K562 (cell line): ENCODE results near the gene ARHGEF10L. TPM values are rescaled to one million over a fixed set of nuclear protein-coding genes. Genes with fewer than 3 reads are reported as not detected.

Experiments used
- ATAC-seq: fragments of 200-7000 bp; cut with Tn5 transposase; 3 replicates; pipeline ENCODE4 v1.9.1; 2020; ENCODE audit warnings: moderate library complexity
- BruUV-seq: library from RNA; stranded (reverse); fragments of 400-500 nt; replicated peaks from 2 replicates; lab custom pipeline; 2021; lab: Mats Ljungman, UMichigan
- CTCF ChIA-PET: fragments of 300-600 bp; formaldehyde crosslinking; extraction: SDS; loops from one replicate; lab custom pipeline; 2021; ENCODE audit warnings: low intra/inter-chr PET ratio; lab: Yijun Ruan, JAX
- POLR2A ChIA-PET: fragments of 300-600, 350-650 bp; sonication (Branson Sonifier 250); formaldehyde crosslinking; extraction: SDS; loops from one replicate; lab custom pipeline; 2021; ENCODE audit warnings: antibody characterized with exemption, inconsistent platforms; lab: Yijun Ruan, JAX
- DNase-seq, 4 experiments: peaks; one replicate each; pipeline versions ENCODE4 v3.0.0 to v3.0.0-alpha.2; 2011 to 2018; ENCODE audit warnings: low spot score in 3 of 4, mixed read lengths in 3 of 4; ENCODE audit errors: extremely low read depth in 1 of 4
- FAIRE-seq: peaks from 2 replicates; lab custom pipeline; 2011; peaks lifted over from hg19 to GRCh38; lab: Jason Lieb, UNC
- H2AFZ ChIP-seq: 2 replicates; pipeline ENCODE4 v1.6.0; 2011; ENCODE audit warnings: low read depth, low read length, control low read depth, inconsistent platforms
- H3K27ac ChIP-seq: fragments of 200-600 bp; 3 replicates; pipeline ENCODE4 v1.8.0; 2011; ENCODE audit warnings: low read depth, mild to moderate bottlenecking, control low read depth, inconsistent platforms, low read length, moderate library complexity, mixed read lengths; ENCODE audit errors: extremely low read depth
- H3K27me3 ChIP-seq, 2 experiments: fragments of 300-600 bp in 1 of 2; 2 replicates in 1 of 2; 3 replicates in 1 of 2; pipeline versions ENCODE4 v1.6.0 to v1.8.0; 2011; ENCODE audit warnings: inconsistent platforms in 2 of 2, low read length in 2 of 2, mild to moderate bottlenecking in 1 of 2, mixed read lengths in 1 of 2, moderate library complexity in 1 of 2; ENCODE audit not compliant: control insufficient read depth in 2 of 2, insufficient read depth in 2 of 2
- H3K36me3 ChIP-seq: fragments of 300-600 bp; 3 replicates; pipeline ENCODE4 v1.8.0; 2011; ENCODE audit warnings: mild to moderate bottlenecking, low read length, inconsistent platforms; ENCODE audit not compliant: control insufficient read depth, insufficient read depth
- H3K4me1 ChIP-seq, 2 experiments: fragments of 200-600 bp in 1 of 2; replicated peaks in 1 of 2; 2 replicates in 1 of 2; 3 replicates in 1 of 2; pipeline versions ENCODE4 v1.5.1 to v1.8.0; 2011; ENCODE audit warnings: inconsistent platforms in 2 of 2, low read length in 2 of 2, mild to moderate bottlenecking in 1 of 2, mixed read lengths in 1 of 2, moderate library complexity in 1 of 2; ENCODE audit not compliant: control insufficient read depth in 2 of 2, insufficient read depth in 2 of 2
- H3K4me2 ChIP-seq: 2 replicates; pipeline ENCODE4 v1.6.1; 2011; ENCODE audit warnings: low read length, control low read depth, inconsistent platforms, mixed read lengths; ENCODE audit not compliant: insufficient read depth
- H3K4me3 ChIP-seq: fragments of 200-600 bp; sonication (generic), shearing (Covaris generic); 2 replicates; pipeline ENCODE4 v1.5.1; 2016; ENCODE audit warnings: control low read depth, inconsistent platforms
- H3K79me2 ChIP-seq: fragments of 200-600 bp; 3 replicates; pipeline ENCODE4 v1.8.0; 2011; ENCODE audit warnings: low read length, inconsistent platforms; ENCODE audit not compliant: control insufficient read depth, insufficient read depth
- H3K9ac ChIP-seq, 2 experiments: 2 replicates each; pipeline versions ENCODE4 v1.6.0 to v1.6.1; 2011; ENCODE audit warnings: low read depth in 2 of 2, low read length in 2 of 2, control low read depth in 1 of 2, inconsistent platforms in 1 of 2, mild to moderate bottlenecking in 1 of 2, mixed read lengths in 1 of 2; ENCODE audit not compliant: insufficient read depth in 1 of 2
- H3K9me1 ChIP-seq: one replicate; pipeline ENCODE4 v1.6.0; 2011; ENCODE audit warnings: inconsistent platforms, mild to moderate bottlenecking, low read length, moderate library complexity; ENCODE audit not compliant: control insufficient read depth, insufficient read depth
- H3K9me3 ChIP-seq: replicated peaks from 2 replicates; pipeline ENCODE4 v1.5.1; 2011; ENCODE audit warnings: low read depth, low read length, inconsistent platforms; ENCODE audit not compliant: control insufficient read depth, insufficient read depth
- H4K20me1 ChIP-seq: replicated peaks from 2 replicates; pipeline ENCODE4 v1.6.1; 2011; ENCODE audit warnings: low read length, inconsistent platforms, mixed read lengths; ENCODE audit not compliant: control insufficient read depth, insufficient read depth
- BCLAF1 ChIP-seq, 2 experiments: fragments of 450-650 bp in 1 of 2; IDR thresholded peaks; 2 replicates each; pipeline ENCODE4 v1.6.1; 2011 to 2017; ENCODE audit warnings: low read depth in 2 of 2, antibody characterized with exemption in 1 of 2, borderline replicate concordance in 1 of 2, low read length in 1 of 2, mild to moderate bottlenecking in 1 of 2, mixed read lengths in 1 of 2; ENCODE audit not compliant: control insufficient read depth in 1 of 2
- CBFA2T3 ChIP-seq: fragments of 450-650 bp; IDR thresholded peaks from 2 replicates; pipeline ENCODE4 v1.6.1; 2017
- CSDE1 ChIP-seq, 2 experiments: fragments of 450-650 bp; IDR thresholded peaks; 2 replicates each; pipeline ENCODE4 v1.6.1; 2016; ENCODE audit warnings: mild to moderate bottlenecking in 1 of 2
- E2F5 ChIP-seq: sonication (generic); formaldehyde crosslinking; IDR thresholded peaks from 2 replicates; pipeline ENCODE4 v1.8.0; 2022; ENCODE audit warnings: mild to moderate bottlenecking, missing genetic modification reagents
- EP300 ChIP-seq: IDR thresholded peaks from 2 replicates; pipeline ENCODE4 v1.6.1; 2012; ENCODE audit warnings: low read length, improper control_type of control experiment
- NCOR1 ChIP-seq: fragments of 450-650 bp; IDR thresholded peaks from 2 replicates; pipeline ENCODE4 v1.6.1; 2016; ENCODE audit warnings: mild to moderate bottlenecking, moderate library complexity
- NR2F6 ChIP-seq: fragments of 450-650 bp; formaldehyde crosslinking; IDR thresholded peaks from 2 replicates; pipeline ENCODE4 v1.4.0; 2020; ENCODE audit warnings: mild to moderate bottlenecking
- PREB ChIP-seq: sonication (generic); formaldehyde crosslinking; IDR thresholded peaks from 2 replicates; pipeline ENCODE4 v1.8.1; 2023; ENCODE audit warnings: mild to moderate bottlenecking, missing genetic modification reagents
- TBL1XR1 ChIP-seq, 2 experiments: IDR thresholded peaks; 2 replicates each; pipeline ENCODE4 v1.6.1; 2012; ENCODE audit warnings: improper control_type of control experiment in 2 of 2, low read length in 2 of 2, mild to moderate bottlenecking in 1 of 2
- TCFL5 ChIP-seq: fragments of 250-450 bp; sonication (Bioruptor Pico); conservative IDR thresholded peaks from 2 replicates; pipeline ENCODE4 v1.6.1; 2021; ENCODE audit warnings: mild to moderate bottlenecking, moderate library complexity, matching md5 sums
- TEAD4 ChIP-seq, 2 experiments: sonication (generic) in 1 of 2; formaldehyde crosslinking in 1 of 2; IDR thresholded peaks; 2 replicates each; pipeline versions ENCODE4 v1.6.1 to v1.8.0; 2012 to 2022; ENCODE audit warnings: borderline replicate concordance in 1 of 2, inconsistent platforms in 1 of 2, low read length in 1 of 2, mild to moderate bottlenecking in 1 of 2, missing genetic modification reagents in 1 of 2
- TRIM28 ChIP-seq: fragments of 450-650 bp; IDR thresholded peaks from 2 replicates; pipeline ENCODE4 v1.6.1; 2017
- U2AF2 ChIP-seq: fragments of 200-400 bp; formaldehyde crosslinking; optimal IDR thresholded peaks from 2 replicates; pipeline ENCODE3; 2017; ENCODE audit warnings: low read depth, mild to moderate bottlenecking, low read length
- XRCC5 ChIP-seq: fragments of 200-400 bp; formaldehyde crosslinking; IDR thresholded peaks from 2 replicates; pipeline ENCODE4 v1.6.1; 2017; ENCODE audit warnings: low read depth, mild to moderate bottlenecking, low read length
- ZNF3 ChIP-seq: fragments of 250-450 bp; sonication (Bioruptor Pico); IDR thresholded peaks from 2 replicates; pipeline ENCODE4 v1.5.0; 2021; ENCODE audit warnings: mild to moderate bottlenecking, moderate library complexity
- WGBS: fragments of 100-300 bp; shearing (Covaris generic); methylation state at CpG from one replicate; pipeline ENCODE4 v1.1.6; 2016; ENCODE audit warnings: low coverage, mixed read lengths; ENCODE audit not compliant: insufficient coverage; ENCODE audit errors: missing lambda C conversion rate; 5-methylcytosine and 5-hydroxymethylcytosine counted together
- in situ Hi-C: fragments of 300-500 bp; cut with MboI; formaldehyde crosslinking; loops from 4 replicates; pipeline ENCODE4 v1.15.0; 2018; ENCODE audit warnings: inconsistent platforms, mixed read lengths
- intact Hi-C: fragments of 100-400 bp; cut with micrococcal nuclease; formaldehyde crosslinking; loops from 2 replicates; pipeline ENCODE4 v1.14.2; 2022
- polyA plus RNA-seq, 8 experiments: library from polyadenylated mRNA; depleted of rRNA in 4 of 8; stranded (reverse) in 5 of 8; unstranded in 3 of 8; fragments of >200 nt; fragmentation: Nextera tagmentation in 2 of 8; fragmentation: Illumina TruSeq in 1 of 8; extraction: Ambion mirVana in 2 of 8; extraction: Trizol in 1 of 8; gene quantifications; 2 replicates each; pipeline versions ENCODE4 v1.2.1 to v1.2.3, GENCODE V29; 2011 to 2014; ENCODE audit warnings: inconsistent platforms in 1 of 8, missing spikeins in 1 of 8
- total RNA-seq, 7 experiments: library from RNA; depleted of rRNA in 6 of 7; stranded (reverse); fragments of >200 nt in 6 of 7; fragmentation: Illumina TruSeq in 2 of 7; extraction: Trizol in 2 of 7; gene quantifications; 2 replicates each; pipeline versions ENCODE4 v1.2.1 to v1.2.3, GENCODE V29; 2011 to 2021; ENCODE audit warnings: low replicate concordance in 1 of 7

Gene ARHGEF10L
- total and polyA plus RNA-seq, 9 of the 15 experiments (the other 6 are each of a cell fraction or from before 2014, with no cell fraction given): 0.09 to 0.13 TPM; not detected in 7

- FAIRE-seq (no peak), ATAC-seq (no peak), DNase-seq (no peak)
- H3K36me3 ChIP-seq: no peaks in the 10 kb centered on the region
- H3K79me2 ChIP-seq: no peaks in the 10 kb centered on the region
- H4K20me1 ChIP-seq: peaks cover 9% of the 10 kb centered on the region; the same call in 1 of the 2 replicates
- TF ChIP-seq U2AF2 (no peak), TRIM28 (no peak), PREB (no peak), CBFA2T3 (no peak), BCLAF1 (IDR thresholded peaks at IDR 0.05; ENCODE audit: borderline replicate concordance in 1 of 2, control insufficient read depth in 1 of 2, low read depth in 2 of 2, low read length in 1 of 2) (no peak), XRCC5 (no peak), NR2F6 (CRISPR knock-in tag) (no peak), CSDE1 (IDR thresholded peaks at IDR 0.05) (no peak), TCFL5 (CRISPR knock-in tag) (no peak), NCOR1 (no peak), EP300 (no peak), ZNF3 (no peak), TBL1XR1 (IDR thresholded peaks at IDR 0.05; ENCODE audit: low read length in 2 of 2) (no peak), E2F5 (CRISPR knock-in tag) (no peak), TEAD4 (IDR thresholded peaks at IDR 0.05; ENCODE audit: low read length) (no peak), TEAD4 (CRISPR knock-in tag; IDR thresholded peaks at IDR 0.05; ENCODE audit: borderline replicate concordance) (no peak)
- no peak overlapping the region for H2AFZ ChIP-seq
- H3K4me1 ChIP-seq: no peaks in the 10 kb centered on the region
- in situ Hi-C loops: no loop called here
- H3K27ac ChIP-seq: no peak overlapping the region
- intact Hi-C loops: no loop called here
- H3K9ac ChIP-seq: no peak overlapping the region
- BruUV-seq: no TSS peak
- no peaks in the 10 kb centered on the region for H3K9me3 ChIP-seq
- H3K4me2 ChIP-seq: no peak overlapping the region
- peaks cover 12 to 70% of the 10 kb centered on the region in 2 experiments for H3K27me3 ChIP-seq
- 11% methylated on average over 3 of the region's 3 CpGs for WGBS
- CTCF ChIA-PET: no interaction called here
- POLR2A ChIA-PET: interaction anchor here (0.6 to 1.2 kb wide), 5 partner anchors 13 to 985 kb away, joined by 3 read pairs; no protein-coding TSS in a partner anchor
- H3K9me1 ChIP-seq: no peaks in the 10 kb centered on the region
- H3K4me3 ChIP-seq: no peak overlapping the region
Measured at GRCh38 chr1:17587693-17588047, 48.2 kb downstream of the ARHGEF10L start.
